H1 (cell line): ENCODE data around the gene SPATS1. TPM values are rescaled to one million over a fixed set of nuclear protein-coding genes. Genes with fewer than 3 reads are reported as not detected.

Source experiments
- EGR1 ChIP-seq: IDR thresholded peaks from 2 replicates; pipeline ENCODE4 v1.6.1; 2011; ENCODE audit warnings: low read depth, low read length, borderline replicate concordance
- KDM1A ChIP-seq: fragments of 200-600, 300-600 bp; sonication (generic); IDR thresholded peaks from 2 replicates; pipeline ENCODE4 v1.7.1; 2016; ENCODE audit warnings: mild to moderate bottlenecking, low read length, borderline replicate concordance
- PHF8 ChIP-seq: fragments of 200-600 bp; sonication (generic); conservative IDR thresholded peaks from 2 replicates; pipeline ENCODE4 v1.7.1; 2012; ENCODE audit warnings: low read depth, mild to moderate bottlenecking, inconsistent platforms, low read length, moderate library complexity
- RAD21 ChIP-seq, 2 experiments: IDR thresholded peaks in 1 of 2; conservative IDR thresholded peaks in 1 of 2; 2 replicates each; pipeline ENCODE4 v1.6.1; 2011; ENCODE audit warnings: low read depth in 2 of 2, low read length in 2 of 2, improper control_type of control experiment in 1 of 2, inconsistent platforms in 1 of 2, mild to moderate bottlenecking in 1 of 2, moderate library complexity in 1 of 2
- SP4 ChIP-seq: IDR thresholded peaks from 2 replicates; pipeline ENCODE4 v1.6.1; 2012; ENCODE audit warnings: low read length, inconsistent platforms
- polyA plus RNA-seq, 7 experiments: library from polyadenylated mRNA; depleted of rRNA in 3 of 7; stranded (reverse) in 5 of 7; unstranded in 2 of 7; fragments of >200 nt in 5 of 7; fragments of 200-250 nt in 2 of 7; gene quantifications; 1 replicate in 5 of 7; 2 replicates in 1 of 7; 4 replicates in 1 of 7; pipeline versions ENCODE4 v1.2.1 to v1.2.3, GENCODE V29; 2011 to 2013; ENCODE audit warnings: missing spikeins in 2 of 7, mixed read lengths in 2 of 7
- total RNA-seq: library from RNA; stranded (reverse); fragmentation: NEBNext Ultra II Directional; extraction: Animal tissue kit (Norgen Biotek cat#: 25700); gene quantifications from 2 replicates; pipeline ENCODE4 v1.2.1, GENCODE V29; 2021
- TF ChIP-seq, protein P1 (sequence below): fragments of 300-600 bp; sonication (generic); IDR thresholded peaks from 2 replicates; pipeline ENCODE4 v1.7.1; 2012; ENCODE audit warnings: low read length, moderate library complexity, mild to moderate bottlenecking, inconsistent platforms; ENCODE audit not compliant: insufficient replicate concordance
- TF ChIP-seq, protein P2 (sequence below), 3 experiments: IDR thresholded peaks; 1 replicate in 2 of 3; 2 replicates in 1 of 3; pipeline versions ENCODE4 v1.5.1 to v1.6.1; 2011; ENCODE audit warnings: low read length in 3 of 3, mild to moderate bottlenecking in 3 of 3, inconsistent platforms in 2 of 3, low read depth in 1 of 3, moderate library complexity in 1 of 3; ENCODE audit not compliant: insufficient read depth in 1 of 3; ENCODE audit errors: control extremely low read depth in 1 of 3
- TF ChIP-seq, protein P3 (sequence below): IDR thresholded peaks from 2 replicates; pipeline ENCODE4 v1.6.1; 2011; ENCODE audit warnings: low read depth, mild to moderate bottlenecking, low read length; ENCODE audit not compliant: insufficient read depth

SPATS1 gene
- total and polyA plus RNA-seq, 2 of the 8 experiments (the other 6 are each of a cell fraction or from before 2014, with no cell fraction given): not detected

DNA sequence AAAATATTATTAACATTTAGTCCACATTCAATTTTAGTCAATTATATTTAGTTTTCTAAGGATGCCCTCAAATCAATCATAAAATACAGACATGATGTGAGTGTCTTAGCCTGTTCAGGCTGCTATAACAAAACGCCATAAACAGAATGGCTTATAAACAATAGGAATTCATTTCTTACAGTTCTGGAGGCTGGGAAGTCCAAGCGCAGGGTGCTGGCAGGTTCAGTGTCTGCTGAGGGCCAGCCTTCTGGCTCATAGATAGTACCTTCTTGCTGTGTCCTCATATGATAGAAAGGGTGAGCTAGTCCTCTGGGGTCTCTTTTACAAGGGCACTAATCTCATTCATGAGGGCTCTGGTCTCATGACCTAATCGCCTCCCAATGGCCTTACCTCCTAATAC, 35.0 kb downstream of the SPATS1 start (continued):
- TF ChIP-seq, protein P1, sequence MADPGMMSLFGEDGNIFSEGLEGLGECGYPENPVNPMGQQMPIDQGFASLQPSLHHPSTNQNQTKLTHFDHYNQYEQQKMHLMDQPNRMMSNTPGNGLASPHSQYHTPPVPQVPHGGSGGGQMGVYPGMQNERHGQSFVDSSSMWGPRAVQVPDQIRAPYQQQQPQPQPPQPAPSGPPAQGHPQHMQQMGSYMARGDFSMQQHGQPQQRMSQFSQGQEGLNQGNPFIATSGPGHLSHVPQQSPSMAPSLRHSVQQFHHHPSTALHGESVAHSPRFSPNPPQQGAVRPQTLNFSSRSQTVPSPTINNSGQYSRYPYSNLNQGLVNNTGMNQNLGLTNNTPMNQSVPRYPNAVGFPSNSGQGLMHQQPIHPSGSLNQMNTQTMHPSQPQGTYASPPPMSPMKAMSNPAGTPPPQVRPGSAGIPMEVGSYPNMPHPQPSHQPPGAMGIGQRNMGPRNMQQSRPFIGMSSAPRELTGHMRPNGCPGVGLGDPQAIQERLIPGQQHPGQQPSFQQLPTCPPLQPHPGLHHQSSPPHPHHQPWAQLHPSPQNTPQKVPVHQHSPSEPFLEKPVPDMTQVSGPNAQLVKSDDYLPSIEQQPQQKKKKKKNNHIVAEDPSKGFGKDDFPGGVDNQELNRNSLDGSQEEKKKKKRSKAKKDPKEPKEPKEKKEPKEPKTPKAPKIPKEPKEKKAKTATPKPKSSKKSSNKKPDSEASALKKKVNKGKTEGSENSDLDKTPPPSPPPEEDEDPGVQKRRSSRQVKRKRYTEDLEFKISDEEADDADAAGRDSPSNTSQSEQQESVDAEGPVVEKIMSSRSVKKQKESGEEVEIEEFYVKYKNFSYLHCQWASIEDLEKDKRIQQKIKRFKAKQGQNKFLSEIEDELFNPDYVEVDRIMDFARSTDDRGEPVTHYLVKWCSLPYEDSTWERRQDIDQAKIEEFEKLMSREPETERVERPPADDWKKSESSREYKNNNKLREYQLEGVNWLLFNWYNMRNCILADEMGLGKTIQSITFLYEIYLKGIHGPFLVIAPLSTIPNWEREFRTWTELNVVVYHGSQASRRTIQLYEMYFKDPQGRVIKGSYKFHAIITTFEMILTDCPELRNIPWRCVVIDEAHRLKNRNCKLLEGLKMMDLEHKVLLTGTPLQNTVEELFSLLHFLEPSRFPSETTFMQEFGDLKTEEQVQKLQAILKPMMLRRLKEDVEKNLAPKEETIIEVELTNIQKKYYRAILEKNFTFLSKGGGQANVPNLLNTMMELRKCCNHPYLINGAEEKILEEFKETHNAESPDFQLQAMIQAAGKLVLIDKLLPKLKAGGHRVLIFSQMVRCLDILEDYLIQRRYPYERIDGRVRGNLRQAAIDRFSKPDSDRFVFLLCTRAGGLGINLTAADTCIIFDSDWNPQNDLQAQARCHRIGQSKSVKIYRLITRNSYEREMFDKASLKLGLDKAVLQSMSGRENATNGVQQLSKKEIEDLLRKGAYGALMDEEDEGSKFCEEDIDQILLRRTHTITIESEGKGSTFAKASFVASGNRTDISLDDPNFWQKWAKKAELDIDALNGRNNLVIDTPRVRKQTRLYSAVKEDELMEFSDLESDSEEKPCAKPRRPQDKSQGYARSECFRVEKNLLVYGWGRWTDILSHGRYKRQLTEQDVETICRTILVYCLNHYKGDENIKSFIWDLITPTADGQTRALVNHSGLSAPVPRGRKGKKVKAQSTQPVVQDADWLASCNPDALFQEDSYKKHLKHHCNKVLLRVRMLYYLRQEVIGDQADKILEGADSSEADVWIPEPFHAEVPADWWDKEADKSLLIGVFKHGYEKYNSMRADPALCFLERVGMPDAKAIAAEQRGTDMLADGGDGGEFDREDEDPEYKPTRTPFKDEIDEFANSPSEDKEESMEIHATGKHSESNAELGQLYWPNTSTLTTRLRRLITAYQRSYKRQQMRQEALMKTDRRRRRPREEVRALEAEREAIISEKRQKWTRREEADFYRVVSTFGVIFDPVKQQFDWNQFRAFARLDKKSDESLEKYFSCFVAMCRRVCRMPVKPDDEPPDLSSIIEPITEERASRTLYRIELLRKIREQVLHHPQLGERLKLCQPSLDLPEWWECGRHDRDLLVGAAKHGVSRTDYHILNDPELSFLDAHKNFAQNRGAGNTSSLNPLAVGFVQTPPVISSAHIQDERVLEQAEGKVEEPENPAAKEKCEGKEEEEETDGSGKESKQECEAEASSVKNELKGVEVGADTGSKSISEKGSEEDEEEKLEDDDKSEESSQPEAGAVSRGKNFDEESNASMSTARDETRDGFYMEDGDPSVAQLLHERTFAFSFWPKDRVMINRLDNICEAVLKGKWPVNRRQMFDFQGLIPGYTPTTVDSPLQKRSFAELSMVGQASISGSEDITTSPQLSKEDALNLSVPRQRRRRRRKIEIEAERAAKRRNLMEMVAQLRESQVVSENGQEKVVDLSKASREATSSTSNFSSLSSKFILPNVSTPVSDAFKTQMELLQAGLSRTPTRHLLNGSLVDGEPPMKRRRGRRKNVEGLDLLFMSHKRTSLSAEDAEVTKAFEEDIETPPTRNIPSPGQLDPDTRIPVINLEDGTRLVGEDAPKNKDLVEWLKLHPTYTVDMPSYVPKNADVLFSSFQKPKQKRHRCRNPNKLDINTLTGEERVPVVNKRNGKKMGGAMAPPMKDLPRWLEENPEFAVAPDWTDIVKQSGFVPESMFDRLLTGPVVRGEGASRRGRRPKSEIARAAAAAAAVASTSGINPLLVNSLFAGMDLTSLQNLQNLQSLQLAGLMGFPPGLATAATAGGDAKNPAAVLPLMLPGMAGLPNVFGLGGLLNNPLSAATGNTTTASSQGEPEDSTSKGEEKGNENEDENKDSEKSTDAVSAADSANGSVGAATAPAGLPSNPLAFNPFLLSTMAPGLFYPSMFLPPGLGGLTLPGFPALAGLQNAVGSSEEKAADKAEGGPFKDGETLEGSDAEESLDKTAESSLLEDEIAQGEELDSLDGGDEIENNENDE: no peak
- TF ChIP-seq PHF8 (no peak), RAD21 (IDR thresholded peaks at IDR 0.05 in 1 of 2, conservative IDR thresholded peaks at IDR 0.05 in 1 of 2; ENCODE audit: low read depth in 2 of 2, low read length in 2 of 2) (no peak), KDM1A (no peak), EGR1 (no peak), SP4 (no peak)
- TF ChIP-seq, protein P2, sequence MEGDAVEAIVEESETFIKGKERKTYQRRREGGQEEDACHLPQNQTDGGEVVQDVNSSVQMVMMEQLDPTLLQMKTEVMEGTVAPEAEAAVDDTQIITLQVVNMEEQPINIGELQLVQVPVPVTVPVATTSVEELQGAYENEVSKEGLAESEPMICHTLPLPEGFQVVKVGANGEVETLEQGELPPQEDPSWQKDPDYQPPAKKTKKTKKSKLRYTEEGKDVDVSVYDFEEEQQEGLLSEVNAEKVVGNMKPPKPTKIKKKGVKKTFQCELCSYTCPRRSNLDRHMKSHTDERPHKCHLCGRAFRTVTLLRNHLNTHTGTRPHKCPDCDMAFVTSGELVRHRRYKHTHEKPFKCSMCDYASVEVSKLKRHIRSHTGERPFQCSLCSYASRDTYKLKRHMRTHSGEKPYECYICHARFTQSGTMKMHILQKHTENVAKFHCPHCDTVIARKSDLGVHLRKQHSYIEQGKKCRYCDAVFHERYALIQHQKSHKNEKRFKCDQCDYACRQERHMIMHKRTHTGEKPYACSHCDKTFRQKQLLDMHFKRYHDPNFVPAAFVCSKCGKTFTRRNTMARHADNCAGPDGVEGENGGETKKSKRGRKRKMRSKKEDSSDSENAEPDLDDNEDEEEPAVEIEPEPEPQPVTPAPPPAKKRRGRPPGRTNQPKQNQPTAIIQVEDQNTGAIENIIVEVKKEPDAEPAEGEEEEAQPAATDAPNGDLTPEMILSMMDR (IDR thresholded peaks at IDR 0.05; ENCODE audit: control extremely low read depth in 1 of 3, insufficient read depth in 1 of 3, low read depth in 1 of 3, low read length in 3 of 3): no peak
- TF ChIP-seq, protein P3, sequence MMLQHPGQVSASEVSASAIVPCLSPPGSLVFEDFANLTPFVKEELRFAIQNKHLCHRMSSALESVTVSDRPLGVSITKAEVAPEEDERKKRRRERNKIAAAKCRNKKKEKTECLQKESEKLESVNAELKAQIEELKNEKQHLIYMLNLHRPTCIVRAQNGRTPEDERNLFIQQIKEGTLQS: no peak
